CD4-positive, alpha-beta T cell treated with Interleukin-4 for 1 hour (primary cell): ENCODE results near the gene PLK5.
"Not testable (repeated sequence)": the region's sequence is repeated elsewhere in the genome, so short reads cannot be mapped to it uniquely, and the experiment has no call there.

ENCODE experiments used
- DNase-seq, 2 donors: peaks; one replicate each; pipeline ENCODE4 v3.0.0-alpha.2; 2020 to 2022

The PLK5 gene

DNA sequence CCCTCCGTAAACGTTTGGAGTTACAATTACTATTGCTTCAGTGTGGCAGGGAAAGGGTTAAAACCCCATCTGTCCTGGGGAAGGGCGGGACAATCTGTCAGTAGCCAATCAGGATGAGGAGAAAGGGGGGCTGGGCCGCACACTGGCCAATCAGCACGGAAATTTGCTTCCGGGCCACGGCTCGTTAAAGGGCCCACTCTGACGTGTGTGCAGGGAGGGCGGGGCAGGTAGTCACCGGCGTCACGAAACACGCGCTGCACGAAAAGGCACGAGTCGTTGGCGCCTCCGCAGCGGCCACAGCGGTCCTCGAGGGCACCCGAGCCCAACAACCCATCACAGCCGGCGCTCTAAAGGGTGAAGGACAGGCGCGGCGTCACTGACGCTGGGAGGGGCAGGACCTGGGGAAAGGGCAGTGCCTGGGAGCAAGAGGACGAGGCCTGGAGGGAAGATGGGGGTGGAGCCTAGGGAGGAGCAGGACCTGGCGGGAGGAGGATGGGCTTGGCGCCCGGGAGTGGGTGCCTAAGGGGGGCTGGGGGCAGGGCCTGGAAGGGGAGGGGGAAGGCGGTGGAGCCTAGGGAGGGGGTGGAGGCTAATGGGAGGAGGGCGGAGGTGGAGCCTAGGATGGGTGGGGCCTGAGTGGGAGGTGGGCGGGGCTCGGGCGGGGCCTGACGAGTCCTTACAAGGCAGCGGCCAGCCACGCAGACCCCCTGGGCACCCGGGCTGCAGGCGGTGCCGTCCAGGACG lies 15.9 kb upstream of the PLK5 start:
- peak; percentile 94 to 96 for DNase-seq

DNA sequence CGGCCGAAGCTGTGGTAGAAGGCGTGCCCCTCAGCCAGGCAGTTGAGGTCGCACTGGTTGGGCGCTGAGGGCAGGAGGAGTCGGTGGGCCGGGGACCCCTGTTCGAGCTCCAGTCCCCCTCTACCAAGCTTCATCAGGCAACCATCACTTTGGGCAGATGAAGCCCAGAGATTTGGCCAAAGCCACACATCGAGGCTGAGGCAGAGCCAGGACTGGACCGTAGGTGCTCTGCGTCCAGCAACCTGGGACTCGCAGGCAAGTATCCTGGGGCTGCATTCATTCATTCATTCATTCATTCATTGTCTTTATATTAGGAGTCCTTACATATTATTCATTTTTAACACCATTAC lies 15.4 kb upstream of the PLK5 start:
- DNase-seq, result no peak

DNA sequence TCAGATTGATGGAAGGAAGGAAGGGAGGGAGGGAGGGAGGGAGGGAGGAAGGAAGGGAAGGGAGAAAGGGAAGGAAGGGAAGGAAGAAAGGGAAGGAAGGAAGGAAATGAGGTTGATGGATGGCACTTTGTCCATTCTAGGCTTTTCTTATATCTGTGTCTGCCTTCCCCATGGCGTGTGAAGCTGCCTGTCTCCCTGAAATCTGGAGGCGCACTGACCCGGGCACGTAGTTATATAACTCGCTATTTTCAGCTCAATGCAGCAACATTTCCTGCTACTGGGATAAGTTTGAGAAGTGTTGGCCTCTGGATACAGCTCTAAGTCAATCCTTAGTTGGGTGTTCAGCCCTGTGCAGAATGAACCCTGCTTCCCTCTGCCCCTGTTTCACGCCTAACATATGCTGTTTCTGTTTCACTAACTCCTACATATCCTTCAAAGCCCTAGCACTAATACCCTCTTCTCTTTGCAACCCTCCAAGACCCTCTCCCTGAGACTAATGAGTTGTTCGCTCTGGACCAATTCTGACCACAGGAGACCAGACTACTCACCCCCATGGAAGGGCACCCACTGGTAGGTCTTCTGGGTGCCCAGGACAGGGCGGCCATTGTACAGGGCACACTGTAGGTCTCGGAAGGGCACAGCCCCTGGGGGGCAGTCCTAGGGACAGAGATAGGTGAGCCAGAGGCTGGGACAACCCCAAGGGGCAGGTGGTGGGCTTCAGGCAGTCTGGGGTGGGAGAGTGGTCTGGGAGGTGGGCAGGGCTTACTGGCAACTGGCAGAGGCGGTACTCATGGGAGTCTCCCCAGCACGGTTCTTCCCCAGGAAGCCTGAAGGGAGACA lies 14.1 kb upstream of the PLK5 start:
- DNase-seq, result no peak

DNA sequence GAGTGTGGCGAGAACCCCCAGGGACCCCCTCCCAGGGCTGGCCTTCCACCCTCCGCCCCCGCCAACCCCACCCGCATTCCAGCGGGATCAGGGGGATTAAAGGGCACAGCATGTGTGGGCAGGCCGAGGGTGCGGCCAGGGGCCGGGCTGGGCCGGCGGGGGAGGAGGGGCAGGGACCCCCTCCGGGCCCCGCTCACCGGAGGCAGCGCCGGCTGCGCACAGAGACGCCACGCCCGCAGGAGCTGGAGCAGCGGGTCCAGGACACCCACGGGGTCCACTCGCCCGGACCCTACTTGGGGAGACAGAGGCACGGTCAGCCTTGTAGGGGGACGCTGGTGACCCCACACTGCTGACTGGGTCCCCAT lies 13.5 kb upstream of the PLK5 start:
- no peak for DNase-seq

DNA sequence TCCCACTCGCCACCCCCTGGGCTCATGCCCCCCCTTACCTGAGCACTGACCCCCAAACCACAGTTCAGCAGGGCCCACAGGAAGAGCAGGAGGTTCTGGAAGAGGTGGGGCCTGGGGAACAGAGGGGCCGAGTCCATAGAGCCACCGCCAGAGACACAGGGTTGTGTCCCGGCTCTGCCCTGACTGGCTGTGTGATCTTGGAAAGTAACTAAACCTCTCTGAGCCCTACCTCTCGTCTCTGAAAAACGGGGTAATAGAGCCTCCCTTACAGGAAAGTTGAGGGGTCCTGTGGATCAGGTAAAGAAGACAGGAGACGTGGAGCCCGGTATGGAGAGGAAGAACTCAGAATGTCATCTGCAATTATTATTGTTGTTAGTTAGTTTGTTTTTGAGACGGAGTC lies 13.1 kb upstream of the PLK5 start:
- DNase-seq, result no peak

DNA sequence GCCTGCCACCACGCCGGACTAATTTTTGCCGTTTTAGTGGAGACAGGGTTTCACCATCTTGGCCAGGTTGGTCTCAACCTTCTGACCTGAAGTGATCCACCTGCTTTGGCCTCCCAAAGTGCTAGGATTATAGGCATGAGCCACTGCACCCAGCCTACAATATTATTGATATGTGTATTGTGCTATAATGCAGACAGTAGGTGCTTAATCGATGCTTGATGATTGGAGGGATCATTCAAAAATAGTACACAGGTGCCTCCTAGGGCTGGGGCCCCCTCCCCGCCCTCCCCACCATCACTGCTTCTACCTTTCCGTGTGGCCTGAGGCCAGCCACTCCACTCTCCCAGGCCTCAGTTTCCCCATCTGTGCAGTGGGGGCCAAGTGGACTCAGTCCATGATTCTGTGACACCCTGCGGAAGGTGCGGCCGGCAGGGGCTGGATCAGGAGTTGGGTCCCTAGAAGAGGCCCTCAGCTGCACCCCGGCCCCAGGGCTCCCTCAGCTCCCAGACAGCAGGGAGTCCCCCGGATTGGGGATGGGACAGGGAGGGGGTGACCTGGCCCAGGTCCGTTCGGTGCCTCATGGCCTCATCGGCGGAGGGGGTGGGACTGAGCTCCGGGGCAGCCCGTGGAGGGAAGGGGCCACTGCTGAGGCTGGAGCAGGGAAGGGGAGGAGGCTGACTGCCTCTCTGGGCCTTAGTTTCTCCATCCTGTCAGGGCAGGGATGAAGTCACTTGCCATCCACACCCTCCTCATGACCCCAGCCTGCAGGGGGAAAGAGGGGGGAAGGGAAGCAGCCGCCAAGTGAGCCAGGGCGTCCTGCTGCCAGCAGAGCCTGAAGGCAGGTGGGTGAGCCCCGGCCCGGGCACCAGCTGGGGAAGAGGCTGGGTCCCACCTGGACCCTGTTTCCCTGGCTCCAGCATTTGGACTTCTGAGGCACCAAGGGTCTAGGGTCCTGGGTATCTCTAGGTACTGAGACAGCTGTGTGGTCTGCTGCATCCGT lies 12.3 kb upstream of the PLK5 start:
- DNase-seq, result no peak

DNA sequence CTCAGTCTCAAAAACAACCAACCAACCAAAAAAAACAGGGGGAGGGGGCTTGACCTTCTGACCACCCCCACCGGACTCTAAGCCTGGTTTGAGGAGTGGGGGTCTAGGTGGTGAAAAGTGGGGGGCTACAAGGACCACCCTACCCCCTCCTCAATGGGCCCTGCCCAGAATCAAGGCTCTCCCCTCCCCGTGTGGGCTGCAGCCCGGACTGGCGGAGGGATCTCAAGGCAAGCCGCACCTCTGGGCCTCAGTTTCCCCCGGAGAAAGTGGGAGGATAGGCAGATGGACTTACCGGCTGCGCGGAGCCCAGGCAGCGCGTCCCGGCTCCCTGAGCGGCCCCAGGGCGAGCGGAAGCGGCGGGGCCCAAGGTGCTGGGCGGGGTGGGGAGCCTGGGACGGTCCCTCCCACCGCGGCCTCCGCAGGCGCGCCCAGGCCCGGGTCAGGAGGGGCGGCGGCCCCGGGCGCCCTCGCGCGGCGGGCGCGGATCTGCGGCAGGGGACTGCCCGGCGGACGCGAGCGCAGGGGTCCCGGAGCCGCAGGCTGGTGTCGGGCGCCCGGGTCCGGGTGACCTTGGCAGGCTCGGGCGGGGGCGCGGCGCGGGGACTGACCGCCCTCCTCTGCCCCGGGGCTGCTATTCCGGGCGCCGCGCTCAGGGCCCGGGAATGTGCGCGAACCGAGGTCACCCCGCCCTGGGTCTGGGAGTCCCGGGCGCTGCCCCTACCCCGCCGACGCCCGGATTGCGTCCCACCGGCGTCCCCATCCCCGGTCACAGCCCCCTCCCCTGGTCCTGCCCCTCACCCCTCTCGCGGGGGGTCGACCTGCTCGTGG lies 11.0 kb upstream of the PLK5 start, which contains the start of gene ADAMTSL5:
Gene ADAMTSL5, minus strand, starts transcription at position 349 of the 828 bp plus-strand sequence. CDS start 2,076 bp downstream, outside the sequence.
- DNase-seq, result peak; percentile 43 to 65

DNA sequence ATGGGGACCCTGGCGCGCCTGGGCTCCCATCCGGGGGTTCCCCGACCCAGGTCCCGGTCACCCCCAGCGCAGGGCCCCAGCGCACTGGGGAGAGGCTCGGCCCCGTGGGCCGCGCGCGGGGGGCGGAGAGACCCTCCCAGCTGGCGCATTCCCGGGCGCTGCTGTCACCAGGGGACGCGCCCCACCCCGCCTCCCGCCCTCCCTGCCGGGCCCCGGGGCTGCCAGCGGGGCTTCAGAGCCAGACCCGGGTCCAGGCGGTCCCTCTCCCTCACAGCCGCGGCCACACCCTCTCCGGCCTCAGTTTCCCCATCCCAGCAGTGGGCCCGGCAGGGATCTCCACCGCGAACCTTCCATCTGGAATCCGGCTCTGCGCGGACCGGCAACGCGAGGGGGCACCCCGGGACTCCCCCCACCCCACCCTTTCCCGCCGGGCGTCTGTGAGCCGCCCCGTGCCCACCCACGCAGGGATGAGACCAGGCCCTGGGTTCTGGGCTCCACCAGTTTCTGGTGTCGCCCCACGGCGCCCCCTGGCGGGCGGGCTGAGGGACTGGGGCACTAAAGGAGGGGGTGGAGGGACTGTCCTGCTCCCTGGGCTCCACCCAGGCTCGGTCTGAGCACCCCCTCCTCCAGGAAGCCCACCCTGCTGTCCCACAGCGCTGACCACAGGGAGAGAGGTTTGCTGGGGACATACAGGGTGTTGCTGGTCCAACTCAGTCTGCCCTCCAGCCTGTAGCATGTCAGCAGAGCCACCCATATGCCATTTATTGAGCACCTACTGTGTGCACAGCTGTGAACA lies 10.2 kb upstream of the PLK5 start:
- peak; percentile 56 to 67 for DNase-seq

DNA sequence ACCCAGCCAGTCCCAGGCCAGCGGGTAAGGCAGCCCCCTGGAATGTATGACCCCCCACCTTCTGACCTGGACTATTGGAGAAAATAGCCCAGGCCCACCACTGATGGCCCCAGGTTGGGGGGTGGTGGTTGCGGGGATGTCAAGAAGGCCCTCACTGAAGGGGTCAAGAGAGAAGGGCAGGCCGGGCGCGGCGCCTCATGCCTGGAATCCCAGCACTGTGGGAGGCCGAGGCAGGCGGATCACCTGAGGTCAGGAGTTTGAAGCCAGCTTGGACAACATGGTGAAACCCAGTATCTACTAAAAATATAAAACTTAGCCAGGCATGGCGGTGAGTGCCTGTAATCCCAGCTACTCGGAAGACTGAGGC lies 9.6 kb upstream of the PLK5 start:
- DNase-seq, result no peak

DNA sequence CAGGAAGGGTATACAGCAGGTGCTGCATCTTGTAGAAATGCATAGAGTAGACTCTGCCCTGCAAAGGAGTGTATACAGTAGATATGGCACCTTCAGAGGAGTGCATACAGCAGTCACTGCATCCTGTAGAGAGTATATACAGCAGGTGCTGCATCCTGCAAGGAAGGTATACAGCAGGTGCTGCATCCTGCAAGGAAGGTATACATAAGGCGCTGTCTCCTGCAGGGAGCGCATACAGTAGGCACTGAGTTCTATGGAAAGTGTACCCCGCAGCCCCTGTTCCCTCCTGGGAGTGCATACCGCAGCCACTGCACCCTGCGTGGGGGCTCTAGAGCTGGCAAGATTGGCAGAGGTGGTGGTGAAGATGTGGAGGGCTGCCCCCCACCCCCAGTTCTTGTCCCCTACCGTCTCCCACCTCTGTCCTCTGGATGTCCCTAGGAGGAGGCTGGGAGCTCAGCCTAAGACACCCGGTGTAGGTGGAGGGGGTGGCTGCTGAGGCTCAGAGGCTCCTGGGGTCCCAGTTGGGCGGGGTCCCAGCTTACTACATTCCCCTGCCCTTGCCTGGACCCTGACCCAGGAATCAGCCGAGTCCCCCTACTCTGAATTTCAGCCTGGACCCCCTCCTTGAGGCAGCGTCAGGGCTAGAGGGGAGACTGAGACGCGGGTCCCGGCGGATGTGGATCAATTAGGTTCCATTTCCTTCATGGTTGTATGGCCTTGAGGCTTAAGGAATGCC lies 8.7 kb upstream of the PLK5 start:
- DNase-seq, result no peak

DNA sequence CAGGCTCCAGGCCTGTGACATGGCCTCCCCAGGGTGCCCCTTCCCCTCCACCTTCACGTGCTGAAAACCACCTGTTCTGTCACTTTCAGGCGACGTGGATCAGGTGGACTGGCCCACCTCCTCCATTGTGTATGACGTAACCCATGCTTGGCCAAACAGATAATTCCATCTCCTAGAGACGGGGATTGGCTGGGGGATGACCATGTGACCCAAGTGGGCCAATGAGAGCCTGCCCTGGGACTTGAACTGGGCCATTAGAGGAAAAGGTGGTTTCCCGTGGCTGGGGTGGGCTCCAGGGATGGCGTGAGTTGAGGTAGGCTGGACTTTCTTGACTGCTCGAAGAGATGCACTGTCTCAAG lies 7.5 kb upstream of the PLK5 start:
- no peak for DNase-seq

DNA sequence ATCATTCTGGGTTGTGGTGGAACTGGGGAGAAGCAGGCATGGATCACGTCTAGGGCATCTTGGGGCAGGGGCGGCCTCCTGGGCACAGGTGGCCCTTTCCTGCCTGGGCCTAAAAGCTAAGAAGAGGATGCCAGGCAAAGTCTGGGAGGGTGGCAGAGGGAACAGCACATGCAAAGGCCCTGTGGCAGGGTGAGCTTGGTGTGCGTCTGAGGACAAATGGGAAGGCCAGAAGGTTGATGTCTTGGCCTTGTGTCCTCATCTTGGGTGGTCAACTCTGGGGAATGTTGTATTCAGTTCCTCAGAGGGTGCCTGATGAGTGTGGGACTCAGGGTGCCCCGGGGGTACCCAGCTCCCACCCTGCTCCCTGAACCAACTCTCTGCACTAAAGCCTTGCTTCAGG lies 5.4 kb upstream of the PLK5 start:
- no peak for DNase-seq

DNA sequence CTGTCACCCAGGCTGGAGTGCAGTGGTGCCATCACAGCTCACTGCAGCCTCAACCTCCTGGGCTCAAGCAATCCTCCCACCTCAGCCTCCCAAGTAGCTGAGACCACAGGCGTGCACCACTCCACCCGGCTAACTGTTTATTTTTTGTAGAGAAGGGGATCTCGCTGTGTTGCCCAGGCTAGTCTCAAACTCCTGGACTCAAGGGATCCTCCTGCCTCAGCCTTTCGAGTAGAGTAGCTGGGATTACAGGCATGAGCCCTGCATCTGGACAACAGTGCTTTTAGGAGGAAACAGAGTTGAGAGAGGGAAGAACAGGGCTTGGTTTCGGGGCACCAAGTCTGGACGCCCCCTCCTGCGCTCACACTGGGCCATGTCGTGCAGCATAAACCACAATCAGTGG lies 4.1 kb upstream of the PLK5 start:
- DNase-seq, result not testable (repeated sequence)

DNA sequence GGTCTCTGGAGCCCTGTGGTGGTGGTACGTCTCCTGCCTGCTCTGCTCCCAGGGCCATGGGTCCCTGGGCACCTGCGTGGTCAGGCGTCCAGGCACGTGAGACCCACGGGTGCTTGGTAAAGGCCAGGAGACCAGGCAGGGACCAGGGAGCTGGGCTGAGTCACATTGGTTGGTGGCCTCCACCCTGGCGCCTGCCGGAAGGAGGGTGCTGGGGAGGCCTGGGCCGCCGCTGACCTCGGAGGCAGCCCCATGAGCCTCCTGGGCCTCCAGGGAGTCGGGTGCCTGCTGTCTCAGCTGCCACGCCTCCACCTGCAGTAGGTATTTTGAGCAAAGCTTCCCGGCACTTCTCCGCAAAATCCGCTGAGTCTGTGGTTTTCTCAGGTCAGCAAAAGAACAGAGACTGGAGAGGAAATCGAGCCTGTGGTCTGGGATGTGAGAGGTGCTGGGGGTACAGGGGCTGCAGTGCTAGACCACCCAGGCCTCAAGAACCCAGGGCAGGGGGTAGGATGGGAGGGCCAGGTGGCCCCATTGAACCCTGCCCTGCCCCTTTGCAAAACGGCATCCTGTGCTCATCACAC lies 3.6 kb upstream of the PLK5 start:
- DNase-seq, result no peak

DNA sequence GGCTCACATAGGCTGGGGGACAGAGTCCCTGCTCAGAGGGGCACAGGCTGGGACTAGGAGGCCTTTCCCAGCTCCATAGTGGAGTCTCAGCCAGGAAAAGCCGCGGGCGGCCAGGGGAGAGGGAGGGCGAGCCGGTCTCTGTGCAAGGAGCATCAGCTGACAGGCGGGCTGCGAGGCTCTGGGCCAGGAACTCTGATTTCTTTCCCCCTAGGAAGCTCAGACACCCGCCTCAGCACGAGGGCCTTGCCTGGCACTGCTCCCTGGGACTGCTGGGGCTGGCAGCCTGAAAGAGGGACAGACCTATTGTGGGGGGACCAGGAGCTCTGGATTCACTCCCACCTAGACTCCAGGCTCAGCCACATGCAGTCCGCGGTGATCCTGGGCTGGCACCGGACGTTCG lies 2.2 kb upstream of the PLK5 start:
- no peak for DNase-seq

DNA sequence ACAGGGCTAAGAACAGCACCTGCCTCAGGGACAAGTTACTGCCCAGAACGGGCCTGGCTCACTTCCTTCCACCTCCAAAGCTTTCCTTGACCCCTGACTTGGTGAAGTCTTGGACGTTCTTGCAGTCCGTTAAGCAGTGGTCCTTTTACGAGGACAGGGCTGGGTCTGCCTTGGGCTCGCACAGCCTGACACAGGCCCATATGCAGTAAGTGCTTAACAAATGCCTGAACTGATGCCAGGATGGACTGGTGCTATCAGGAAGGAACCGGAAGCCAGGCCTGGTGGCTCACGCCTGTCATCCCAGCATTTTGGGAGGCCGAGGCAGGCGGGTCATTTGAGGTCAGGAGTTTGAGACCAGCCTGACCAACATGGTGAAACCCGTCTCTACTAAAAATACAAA lies 1.8 kb upstream of the PLK5 start:
- DNase-seq, result no peak

DNA sequence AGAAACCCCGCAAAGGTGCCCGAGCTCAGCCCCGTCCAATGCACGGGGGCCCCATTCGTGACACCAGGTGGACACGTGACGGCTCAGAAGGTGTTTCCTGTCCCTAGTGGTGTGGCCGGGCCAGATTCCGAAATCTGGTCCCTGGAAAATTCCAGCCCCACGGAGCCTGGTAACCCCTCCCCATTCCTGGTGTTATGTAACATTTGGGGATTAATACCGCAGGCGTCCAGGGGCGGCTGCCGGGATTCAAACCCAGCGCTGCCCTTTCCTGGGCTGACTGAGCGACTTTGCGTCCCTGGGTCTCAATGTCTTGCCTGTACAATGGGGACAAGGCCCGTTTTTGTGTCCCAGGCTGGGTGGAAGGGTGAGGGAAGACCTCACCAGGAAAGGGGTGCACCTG lies 1.0 kb upstream of the PLK5 start:
- DNase-seq, result no peak

DNA sequence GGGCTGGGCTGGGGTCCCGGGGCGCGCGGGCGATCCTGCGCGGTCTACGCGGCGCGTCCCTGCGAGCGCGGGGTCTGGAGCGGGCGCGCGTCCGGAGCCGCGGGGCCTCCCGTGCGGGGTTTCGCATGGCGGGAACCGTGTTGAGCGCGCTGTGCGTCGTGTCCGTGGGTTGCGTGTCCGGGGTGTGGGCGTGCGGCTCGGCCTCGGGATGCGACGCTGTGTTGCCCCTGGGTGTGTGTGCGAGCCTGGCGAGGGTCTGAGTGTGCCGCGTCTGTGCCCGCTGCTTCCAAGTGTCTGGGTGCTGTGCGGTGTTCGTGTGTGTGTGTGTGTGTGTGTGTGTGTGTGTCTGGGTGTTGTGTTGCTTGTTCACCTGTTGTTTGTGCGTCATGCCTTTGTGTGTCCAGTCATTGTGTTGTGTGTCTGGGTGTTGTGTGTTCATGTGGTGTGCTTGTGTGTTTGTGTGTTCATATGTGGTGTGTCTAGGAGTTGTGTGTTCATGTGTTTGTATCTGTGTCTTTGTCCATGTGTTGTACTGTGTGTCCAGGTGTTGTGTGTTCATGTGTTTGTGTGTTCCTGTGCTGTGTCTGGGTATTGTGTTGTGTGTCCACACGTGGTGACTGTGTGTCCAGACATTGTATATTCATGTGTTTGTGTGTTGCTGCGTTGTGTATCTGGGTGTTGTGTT lies 552 bp downstream of the PLK5 start:
- DNase-seq, result no peak

DNA sequence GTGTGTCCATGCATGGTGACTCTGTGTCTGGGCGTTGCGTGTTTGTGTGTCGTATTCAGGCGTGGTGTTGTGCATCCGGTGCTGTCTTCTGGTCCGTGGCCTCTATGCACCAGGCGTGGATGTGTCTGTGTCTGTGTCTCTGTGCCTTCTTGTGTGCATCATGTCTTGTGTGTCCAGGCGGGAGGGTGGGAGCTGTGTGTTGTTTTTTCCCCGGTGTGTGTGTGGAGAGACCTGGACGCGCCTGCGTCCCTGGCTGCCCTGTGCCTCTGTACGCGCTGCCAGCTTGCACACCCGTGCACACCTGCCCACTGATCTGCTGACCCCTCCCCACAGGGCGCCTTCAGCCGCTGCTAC lies 1.1 kb downstream of the PLK5 start:
- DNase-seq, result no peak

DNA sequence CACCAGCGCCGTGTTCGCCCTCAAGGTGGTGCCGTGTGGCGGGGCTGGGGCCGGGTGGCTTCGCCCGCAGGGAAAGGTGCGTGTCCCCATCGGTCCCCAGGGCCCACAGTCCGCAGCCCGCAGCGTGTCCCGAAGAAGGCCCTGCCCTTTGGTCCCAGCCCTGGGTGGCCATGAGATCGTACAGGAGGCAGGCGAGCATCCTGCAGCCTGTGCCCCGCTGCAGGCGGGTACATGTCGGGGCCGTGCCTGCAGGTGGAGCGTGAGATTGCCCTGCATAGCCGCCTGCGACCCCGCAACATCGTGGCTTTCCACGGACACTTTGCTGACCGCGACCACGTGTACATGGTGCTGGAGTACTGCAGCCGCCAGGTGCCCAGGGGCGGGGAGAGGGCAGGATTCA lies 1.5 kb downstream of the PLK5 start:
- no peak for DNase-seq
